GM10248 (cell line): ENCODE measurements around the gene MMP2.

Experiments used
- CTCF ChIA-PET: fragments of 300-600 bp; sonication (Branson Sonifier 250); formaldehyde crosslinking; extraction: SDS; loops from one replicate; lab custom pipeline; 2021; ENCODE audit warnings: antibody characterized with exemption; lab: Yijun Ruan, JAX
- POLR2A ChIA-PET: fragments of 350-650 bp; sonication (Branson Sonifier 250); formaldehyde crosslinking; extraction: SDS; loops from one replicate; lab custom pipeline; 2020; ENCODE audit warnings: antibody characterized with exemption; lab: Yijun Ruan, JAX
- DNase-seq: peaks from one replicate; pipeline ENCODE4 v3.0.0; 2012; ENCODE audit errors: extremely low spot score
- TF ChIP-seq, protein P1 (sequence below): IDR thresholded peaks from 2 replicates; pipeline ENCODE4 v1.5.1; 2012; ENCODE audit warnings: mild to moderate bottlenecking, low read depth; ENCODE audit errors: extremely low read depth, missing control alignments, control extremely low read depth

The MMP2 gene

DNA sequence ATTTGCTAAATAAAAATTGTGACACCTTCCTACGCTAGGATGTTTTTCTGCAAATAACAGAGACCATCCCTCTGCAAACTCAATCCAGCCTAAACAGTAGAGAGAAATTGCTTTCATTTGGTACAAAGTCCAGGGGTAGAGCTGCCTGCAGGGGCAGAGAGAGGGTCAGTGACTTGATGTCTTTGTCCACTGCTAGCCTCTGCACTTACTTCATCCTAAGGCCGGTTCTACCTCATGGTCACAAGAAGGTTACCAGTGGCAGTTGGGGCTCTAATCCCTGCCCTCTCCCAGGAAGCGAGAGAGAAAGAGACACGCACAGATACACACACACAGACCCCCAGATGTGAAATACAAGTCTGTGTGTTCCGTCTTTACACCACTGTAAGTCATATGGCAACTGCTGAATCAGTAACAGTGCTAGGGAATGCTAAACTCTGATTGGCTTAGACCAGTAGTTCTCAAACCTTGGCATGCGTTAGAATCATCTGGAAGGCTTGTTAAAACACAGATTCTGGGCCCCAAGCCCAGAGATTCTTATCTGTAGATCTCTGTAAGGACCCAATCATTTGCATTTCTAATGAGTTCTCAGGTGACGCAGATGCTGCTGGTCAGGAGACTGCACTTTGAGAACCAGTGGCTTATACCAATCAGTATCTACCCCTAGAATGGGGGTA lies 16.8 kb downstream of the MMP2 start:
- DNase-seq = no peak
- CTCF ChIA-PET = interaction anchor here (1.3 kb wide), 1 partner anchor 31 kb away, joined by 3 read pairs; no protein-coding TSS in a partner anchor
- POLR2A ChIA-PET = no interaction called here
- TF ChIP-seq, protein P1, sequence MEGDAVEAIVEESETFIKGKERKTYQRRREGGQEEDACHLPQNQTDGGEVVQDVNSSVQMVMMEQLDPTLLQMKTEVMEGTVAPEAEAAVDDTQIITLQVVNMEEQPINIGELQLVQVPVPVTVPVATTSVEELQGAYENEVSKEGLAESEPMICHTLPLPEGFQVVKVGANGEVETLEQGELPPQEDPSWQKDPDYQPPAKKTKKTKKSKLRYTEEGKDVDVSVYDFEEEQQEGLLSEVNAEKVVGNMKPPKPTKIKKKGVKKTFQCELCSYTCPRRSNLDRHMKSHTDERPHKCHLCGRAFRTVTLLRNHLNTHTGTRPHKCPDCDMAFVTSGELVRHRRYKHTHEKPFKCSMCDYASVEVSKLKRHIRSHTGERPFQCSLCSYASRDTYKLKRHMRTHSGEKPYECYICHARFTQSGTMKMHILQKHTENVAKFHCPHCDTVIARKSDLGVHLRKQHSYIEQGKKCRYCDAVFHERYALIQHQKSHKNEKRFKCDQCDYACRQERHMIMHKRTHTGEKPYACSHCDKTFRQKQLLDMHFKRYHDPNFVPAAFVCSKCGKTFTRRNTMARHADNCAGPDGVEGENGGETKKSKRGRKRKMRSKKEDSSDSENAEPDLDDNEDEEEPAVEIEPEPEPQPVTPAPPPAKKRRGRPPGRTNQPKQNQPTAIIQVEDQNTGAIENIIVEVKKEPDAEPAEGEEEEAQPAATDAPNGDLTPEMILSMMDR = no peak

DNA sequence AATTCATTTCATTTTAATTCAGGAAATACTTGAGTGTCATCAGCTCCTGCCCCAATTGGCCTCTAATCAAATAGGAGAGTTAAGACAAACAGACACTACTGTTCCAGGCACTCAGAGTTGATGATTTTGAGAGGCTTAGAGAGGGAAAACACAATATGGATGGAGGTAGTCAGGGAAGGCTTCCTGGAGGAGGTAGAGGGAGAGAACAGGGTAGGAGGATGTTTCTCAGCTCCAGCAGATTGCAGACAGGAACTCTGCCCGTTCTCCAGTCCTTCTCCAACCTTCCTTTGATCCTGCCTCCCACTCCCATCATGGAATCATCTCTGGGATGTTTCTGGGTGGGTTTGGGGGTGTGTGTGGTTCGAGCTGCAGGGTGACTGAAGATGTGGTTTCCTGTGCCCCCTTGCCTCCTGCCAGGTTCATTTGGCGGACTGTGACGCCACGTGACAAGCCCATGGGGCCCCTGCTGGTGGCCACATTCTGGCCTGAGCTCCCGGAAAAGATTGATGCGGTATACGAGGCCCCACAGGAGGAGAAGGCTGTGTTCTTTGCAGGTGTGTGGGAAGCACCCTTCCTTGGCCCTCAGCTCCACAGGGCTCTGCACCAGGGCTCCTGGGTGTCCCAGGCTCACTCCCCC lies 17.6 kb downstream of the MMP2 start:
- no peak for DNase-seq
- POLR2A ChIA-PET = no interaction called here
- TF ChIP-seq, protein P1 = no peak
- CTCF ChIA-PET = interaction anchor here (1.3 to 1.8 kb wide), 2 partner anchors 8 to 32 kb away, joined by 3 to 4 read pairs; no protein-coding TSS in a partner anchor

DNA sequence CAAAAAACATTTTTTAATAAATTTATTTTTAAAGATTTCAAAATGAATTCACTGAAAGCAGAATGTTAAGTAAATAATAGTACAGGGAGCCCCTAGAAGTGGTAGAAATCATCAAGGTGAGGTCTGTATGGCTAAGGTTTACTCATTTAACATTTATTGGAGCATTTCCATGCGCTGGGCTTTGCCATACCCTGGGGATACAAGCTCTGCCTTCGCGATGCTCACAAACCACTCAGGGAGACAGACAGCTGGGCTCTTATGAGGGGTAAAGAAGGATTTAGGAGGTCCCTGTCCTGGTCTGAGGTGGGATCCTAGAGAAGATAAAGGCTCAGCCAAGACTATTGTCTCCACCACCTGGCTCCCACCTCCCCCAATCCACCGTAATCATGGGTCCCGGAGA lies 18.6 kb downstream of the MMP2 start:
- ChIA-PET POLR2A (no interaction called here), CTCF (interaction anchor here (1.8 kb wide), 1 partner anchor 9 kb away, joined by 4 read pairs; no protein-coding TSS in a partner anchor)
- DNase-seq = no peak
- TF ChIP-seq, protein P1 = no peak

DNA sequence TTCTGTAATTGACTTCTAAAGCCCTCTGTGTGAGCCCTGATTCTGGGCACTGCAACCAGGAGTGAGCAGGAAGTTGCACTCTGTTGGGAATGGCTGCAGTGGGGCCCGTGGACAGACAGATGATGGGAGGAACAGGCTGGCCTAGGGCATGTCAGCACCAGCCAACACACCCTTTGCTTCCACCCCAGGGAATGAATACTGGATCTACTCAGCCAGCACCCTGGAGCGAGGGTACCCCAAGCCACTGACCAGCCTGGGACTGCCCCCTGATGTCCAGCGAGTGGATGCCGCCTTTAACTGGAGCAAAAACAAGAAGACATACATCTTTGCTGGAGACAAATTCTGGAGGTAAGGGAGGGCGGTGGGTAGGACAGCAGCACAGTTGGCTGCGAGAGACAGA lies 19.1 kb downstream of the MMP2 start:
- TF ChIP-seq, protein P1 = no peak
- CTCF ChIA-PET = interaction anchor here (1.8 kb wide), 1 partner anchor 10 kb away, joined by 4 read pairs; no protein-coding TSS in a partner anchor
- no peak for DNase-seq
- POLR2A ChIA-PET = no interaction called here

DNA sequence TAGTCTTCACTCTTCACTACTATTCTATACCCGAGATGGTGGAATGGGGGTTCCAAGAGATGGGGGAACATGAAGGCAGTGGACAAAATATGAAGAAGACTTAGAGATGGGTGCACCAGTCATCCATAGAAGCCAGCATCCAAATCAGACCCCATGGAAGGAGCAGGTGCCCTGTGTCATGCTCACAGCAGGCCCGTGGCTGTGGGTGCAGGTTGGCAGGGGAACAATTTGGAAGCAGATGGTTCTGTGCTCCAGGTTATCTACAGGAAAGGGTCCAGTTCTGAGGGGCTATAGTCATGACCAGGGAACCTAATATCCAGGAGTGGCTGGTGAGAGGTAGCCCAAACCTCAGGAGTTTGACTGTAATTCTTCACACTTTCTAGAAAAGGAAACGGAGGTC lies 20.3 kb downstream of the MMP2 start:
- ChIA-PET CTCF (no interaction called here), POLR2A (no interaction called here)
- no peak for DNase-seq
- TF ChIP-seq, protein P1 = no peak

DNA sequence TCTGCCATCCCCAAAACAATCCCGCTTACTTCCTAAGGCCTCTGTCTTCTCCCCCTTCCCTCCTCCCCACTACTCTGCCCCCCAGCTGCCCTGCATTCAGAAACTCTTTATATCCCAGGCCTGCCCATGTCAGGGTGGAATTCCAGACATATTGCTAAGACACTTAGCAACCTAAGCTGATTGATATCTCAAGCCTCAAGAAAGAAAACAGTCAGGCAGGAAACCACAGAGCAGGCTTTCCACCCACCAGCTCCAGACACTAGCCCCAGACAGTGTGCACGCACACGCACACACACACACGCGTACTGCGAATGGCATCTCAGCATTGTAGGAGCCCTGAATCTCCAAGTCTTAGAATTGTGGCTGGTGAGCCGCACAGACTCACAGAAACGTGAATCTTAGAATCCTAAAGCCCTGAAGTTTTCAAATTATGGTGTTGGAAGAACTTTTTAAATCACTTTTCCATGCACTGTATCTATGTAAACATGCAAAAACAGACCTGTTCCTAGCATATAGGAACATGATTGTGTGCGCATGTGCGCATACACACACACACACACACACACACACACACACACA lies 21.0 kb downstream of the MMP2 start:
- ChIA-PET CTCF (interaction anchor here (2.0 kb wide), 1 partner anchor 35 kb away, joined by 11 read pairs; no protein-coding TSS in a partner anchor), POLR2A (no interaction called here)
- TF ChIP-seq, protein P1 = no peak
- DNase-seq = peak; percentile 4
